Inferior parietal cortex (tissue), 1 donor: ENCODE data around the gene RNF144B.

Experiments
- DNase-seq: peaks from one replicate; pipeline ENCODE4 v3.0.0-alpha.2; 2016; ENCODE audit errors: extremely low spot score

Gene RNF144B

DNA sequence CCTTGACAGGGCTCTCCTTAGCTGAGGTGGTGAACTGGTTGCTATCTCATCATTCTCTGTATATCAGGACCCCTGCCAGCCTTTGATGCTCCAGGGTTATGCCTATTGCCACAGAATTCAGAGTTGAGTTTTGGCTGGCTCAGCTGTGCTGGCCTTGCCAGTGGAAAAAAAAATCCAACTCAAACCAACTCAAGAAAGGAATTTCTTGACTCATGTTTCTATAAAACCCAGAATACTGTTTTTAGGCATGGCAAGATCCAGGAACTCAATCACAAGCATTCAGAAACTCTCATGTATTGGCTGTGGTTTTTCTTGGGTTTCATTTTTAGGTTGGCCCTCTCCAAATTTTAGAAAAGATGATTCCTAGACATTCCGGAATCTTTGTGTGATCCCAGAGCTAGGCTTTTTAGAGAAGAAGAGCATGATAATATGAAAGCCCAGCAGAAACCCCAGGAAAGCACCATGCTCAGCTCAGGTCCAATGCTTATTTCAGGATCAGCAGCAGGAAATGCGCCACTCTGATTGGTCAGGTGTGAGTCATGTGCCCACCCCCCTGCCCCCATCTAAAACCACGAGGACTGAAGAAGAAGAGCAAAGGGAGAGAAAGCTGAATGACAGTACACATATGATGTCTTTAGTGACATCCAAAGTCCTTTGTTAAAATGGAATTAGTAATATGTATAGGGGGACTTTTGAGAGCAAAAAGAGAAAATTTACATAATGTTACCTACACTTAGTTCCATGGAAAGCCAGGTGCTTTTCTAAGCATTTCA lies 122.9 kb downstream of the RNF144B start:
- no peak for DNase-seq

DNA sequence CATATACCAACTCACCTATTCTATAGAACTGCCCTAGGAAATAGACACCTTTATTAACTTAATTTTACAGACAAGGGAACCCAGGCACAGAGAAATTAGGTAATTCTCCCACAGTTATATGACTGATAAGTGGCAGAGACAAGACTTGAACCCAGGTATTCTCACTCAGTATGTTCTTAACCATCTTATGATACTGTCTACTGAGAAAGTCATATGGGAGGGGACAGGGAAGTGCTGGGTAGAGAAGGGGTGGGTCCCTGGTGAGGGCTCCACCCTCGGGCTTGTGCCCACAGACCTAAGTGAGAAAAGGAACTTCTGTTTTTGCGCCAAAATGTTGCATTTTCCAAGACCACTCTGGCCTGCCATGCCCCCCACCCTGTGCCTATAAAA lies 123.5 kb downstream of the RNF144B start:
- DNase-seq = no peak

DNA sequence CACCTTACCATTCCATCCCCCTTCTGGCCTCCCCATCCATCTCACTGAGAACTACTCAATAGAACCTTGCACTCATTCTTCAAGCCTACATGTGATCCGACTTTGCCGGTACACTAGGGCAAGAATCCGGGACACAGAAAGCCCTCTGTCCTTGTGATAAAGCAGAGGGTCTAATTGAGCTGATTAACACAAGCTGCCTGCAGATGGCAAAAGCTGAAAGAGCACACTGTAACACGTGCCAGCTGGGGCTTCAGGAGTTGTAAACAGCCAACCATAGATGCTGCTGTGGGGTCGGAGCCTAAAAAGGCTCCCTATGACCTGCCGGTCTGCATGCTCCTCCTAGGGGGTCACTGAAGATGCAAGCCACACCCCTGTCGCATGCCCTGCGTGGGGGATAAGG lies 124.1 kb downstream of the RNF144B start:
- DNase-seq = no peak

GRCh38 chr6:18513253-18513798 lies 126.2 kb downstream of the RNF144B start:
- no peak for DNase-seq

DNA sequence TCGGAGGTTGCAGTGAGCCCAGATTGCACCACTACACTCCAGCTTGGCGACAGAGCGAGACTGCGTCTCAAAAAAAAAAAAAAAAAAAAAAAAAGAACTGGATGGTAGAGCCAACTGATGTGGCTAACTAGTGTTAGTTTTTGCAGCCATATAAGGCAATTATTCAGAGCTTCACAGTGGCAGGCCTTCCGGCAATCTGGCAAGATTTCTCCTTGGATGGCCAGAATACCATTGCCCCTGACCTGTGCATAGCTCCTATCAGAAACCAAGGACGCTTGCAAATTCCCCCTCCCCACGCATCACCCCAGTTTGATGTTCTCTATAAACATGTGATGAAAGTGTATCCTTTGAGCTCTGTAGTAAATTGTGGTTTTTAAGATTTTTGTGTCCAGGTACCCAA lies 127.0 kb downstream of the RNF144B start:
- DNase-seq = no peak

DNA sequence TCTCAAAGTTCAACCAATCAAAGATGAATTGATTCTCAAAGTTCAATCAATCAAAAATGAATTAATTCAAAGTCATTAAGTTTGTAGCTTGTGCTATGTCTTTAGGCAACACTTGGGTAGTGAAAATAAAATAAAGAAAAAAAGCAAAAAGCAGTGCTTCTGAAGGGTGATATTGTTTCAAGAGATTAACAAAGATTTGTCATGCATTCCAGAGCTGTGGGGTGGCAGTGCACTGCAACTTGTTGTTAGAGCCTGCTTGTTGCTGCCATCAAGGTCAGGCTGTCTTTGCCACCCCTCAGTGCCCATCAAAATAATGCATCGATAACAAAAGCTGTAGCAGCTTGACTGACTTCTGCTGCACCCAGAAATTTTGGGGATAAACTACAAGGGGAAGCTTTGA lies 128.6 kb downstream of the RNF144B start:
- DNase-seq = no peak
